Measurements from ENCODE around the gene ZNF23. TPM values are rescaled to one million over a fixed set of nuclear protein-coding genes. Genes with fewer than 3 reads are reported as not detected.

The ZNF23 gene
- total RNA-seq, 1 donor from 2014 or later: 0.43 TPM

DNA sequence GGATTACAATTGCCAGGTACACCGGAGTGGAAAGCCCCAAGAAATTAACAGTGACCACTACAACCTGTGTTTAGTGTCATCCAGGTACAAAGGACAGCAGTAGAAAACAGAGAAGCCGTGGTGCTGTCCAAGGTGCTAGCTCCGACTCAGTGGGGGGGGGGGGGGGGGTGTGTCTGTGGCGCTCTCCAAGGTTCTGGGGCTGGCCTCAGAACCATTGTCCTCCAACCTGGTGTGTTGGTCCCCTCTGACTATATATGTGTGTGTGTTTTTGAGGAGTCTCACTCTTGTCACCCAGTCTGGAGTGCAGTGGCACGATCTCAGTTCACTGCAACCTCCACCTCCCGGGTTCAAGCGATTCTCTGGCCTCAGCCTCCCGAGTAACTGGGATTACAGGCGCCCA is 5.8 kb upstream of the ZNF23 start:
- H3K4me3 ChIP-seq: no peak overlapping the region
- no peaks in the 10 kb centered on the region for H3K27me3 ChIP-seq
- DNase-seq (ENCODE audit: low spot score in 2 of 2): no peak
- no peaks in the 10 kb centered on the region for H3K4me1 ChIP-seq
- no peak overlapping the region for H3K27ac ChIP-seq
- TF ChIP-seq, protein P1, sequence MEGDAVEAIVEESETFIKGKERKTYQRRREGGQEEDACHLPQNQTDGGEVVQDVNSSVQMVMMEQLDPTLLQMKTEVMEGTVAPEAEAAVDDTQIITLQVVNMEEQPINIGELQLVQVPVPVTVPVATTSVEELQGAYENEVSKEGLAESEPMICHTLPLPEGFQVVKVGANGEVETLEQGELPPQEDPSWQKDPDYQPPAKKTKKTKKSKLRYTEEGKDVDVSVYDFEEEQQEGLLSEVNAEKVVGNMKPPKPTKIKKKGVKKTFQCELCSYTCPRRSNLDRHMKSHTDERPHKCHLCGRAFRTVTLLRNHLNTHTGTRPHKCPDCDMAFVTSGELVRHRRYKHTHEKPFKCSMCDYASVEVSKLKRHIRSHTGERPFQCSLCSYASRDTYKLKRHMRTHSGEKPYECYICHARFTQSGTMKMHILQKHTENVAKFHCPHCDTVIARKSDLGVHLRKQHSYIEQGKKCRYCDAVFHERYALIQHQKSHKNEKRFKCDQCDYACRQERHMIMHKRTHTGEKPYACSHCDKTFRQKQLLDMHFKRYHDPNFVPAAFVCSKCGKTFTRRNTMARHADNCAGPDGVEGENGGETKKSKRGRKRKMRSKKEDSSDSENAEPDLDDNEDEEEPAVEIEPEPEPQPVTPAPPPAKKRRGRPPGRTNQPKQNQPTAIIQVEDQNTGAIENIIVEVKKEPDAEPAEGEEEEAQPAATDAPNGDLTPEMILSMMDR (IDR thresholded peaks at IDR 0.05): no peak
- no peaks in the 10 kb centered on the region for H3K9me3 ChIP-seq
- peaks cover 0 to 3% of the 10 kb centered on the region in 2 donors for H3K36me3 ChIP-seq
- intact Hi-C loops (cut with DNase I): loop anchor here (10.0 kb wide), 1 partner anchor 663 kb away; the partner anchor contains the start of gene VAC14

DNA sequence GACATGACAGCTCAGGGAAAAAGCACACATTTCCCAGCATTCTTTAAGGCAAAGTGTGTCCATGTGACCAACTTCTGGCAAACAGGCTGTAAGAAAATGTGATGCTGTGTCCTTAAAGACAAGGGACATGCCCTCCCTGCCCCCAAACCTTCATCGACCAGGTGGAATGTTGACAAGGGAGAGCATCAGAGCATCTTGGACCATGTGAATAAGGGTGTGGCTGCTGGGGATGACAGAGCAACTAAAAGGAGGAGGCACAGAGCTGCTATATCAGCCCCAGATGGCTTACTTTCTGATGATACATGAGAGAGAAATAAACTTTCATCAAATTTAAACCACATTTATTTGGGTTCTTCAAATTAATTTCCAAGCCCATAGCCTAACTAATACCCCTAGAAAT is 2.2 kb upstream of the ZNF23 start:
- TF ChIP-seq, protein P1 (IDR thresholded peaks at IDR 0.05): no peak
- intact Hi-C loops (cut with DNase I): loop anchor here (10.0 kb wide), 1 partner anchor 659 kb away; the partner anchor contains the start of gene VAC14
- H3K9me3 ChIP-seq: no peaks in the 10 kb centered on the region
- H3K36me3 ChIP-seq: no peaks in the 10 kb centered on the region
- DNase-seq (ENCODE audit: low spot score in 2 of 2): no peak
- H3K4me3 ChIP-seq: no peak overlapping the region
- H3K27ac ChIP-seq: no peak overlapping the region
- H3K27me3 ChIP-seq: no peaks in the 10 kb centered on the region
- H3K4me1 ChIP-seq: peaks cover 0 to 9% of the 10 kb centered on the region in 2 donors

DNA sequence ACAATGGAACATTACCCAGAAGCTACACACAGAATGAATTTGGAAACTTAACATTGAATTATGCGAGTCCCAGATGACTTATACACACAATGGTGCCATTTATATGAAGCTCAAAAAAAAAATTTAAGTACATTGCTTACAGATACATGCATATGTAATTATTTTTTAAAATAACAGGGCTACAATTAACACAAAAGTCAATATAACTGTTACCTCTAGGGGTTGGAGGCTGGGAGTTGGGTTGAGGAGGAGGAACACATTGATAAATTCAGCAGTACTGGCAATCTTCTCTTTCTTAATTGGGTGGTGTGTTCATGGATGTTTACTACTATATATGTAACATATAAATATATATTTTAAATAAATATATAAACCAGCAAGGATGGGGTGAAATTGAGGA is 1.1 kb downstream of the ZNF23 start:
- Histone ChIP-seq H3K4me1 (peaks cover 0 to 9% of the 10 kb centered on the region in 2 donors), H3K9me3 (no peaks in the 10 kb centered on the region), H3K36me3 (peaks cover 7 to 9% of the 10 kb centered on the region in 2 donors), H3K4me3 (peak overlapping the region in 1 of 2 donors; percentile 96), H3K27me3 (no peaks in the 10 kb centered on the region), H3K27ac (no peak overlapping the region)
- intact Hi-C loops (cut with DNase I): loop anchor here (10.0 kb wide), 1 partner anchor 656 kb away; the partner anchor contains the start of gene VAC14
- DNase-seq (ENCODE audit: low spot score in 2 of 2): no peak
- TF ChIP-seq, protein P1 (IDR thresholded peaks at IDR 0.05): no peak

DNA sequence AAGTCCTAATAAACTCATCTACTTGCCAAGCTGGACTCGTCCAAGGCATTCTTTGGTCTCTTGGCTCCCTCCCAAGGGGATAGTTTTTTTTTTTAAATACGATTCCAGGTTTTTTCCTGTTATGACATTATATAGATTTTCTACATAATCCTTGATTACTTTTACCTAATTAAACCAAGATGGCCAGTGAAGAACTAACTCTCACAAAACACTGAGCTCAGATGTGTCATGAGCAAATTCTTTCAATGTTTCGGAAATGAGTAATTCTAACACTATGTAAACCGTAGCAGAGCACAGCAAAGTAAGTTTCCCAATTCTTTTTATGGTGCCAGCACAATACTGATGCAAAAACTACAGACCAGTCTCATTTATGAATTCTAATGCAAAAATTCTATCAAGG is 1.8 kb downstream of the ZNF23 start:
- no peak overlapping the region for H3K27ac ChIP-seq

DNA sequence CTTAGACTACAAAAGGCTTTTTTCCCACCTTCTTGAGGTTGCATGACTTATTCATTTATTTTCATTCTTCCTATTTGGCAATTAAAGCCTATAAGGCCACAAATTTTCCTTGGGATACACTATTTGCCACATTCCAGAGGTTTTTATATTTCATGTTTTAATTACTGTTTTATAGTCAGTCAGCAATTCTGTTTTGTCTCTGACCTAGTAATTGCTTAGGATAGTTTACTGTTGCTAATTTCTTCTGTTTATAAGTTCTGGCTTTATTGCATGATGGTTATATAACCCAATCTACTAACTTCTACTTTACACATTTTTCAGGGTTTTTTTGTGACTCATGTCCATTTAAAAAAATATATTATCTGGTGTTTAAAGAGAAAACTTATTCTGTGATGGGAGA is 2.5 kb downstream of the ZNF23 start:
- Histone ChIP-seq H3K36me3 (peaks cover 21 to 24% of the 10 kb centered on the region in 2 donors), H3K9me3 (no peaks in the 10 kb centered on the region), H3K4me3 (no peak overlapping the region), H3K27ac (no peak overlapping the region), H3K27me3 (no peaks in the 10 kb centered on the region), H3K4me1 (peaks cover 0 to 9% of the 10 kb centered on the region in 2 donors)
- TF ChIP-seq, protein P1 (IDR thresholded peaks at IDR 0.05): no peak
- intact Hi-C loops (cut with DNase I): no loop called here
- DNase-seq (ENCODE audit: low spot score in 2 of 2): no peak

More for the DNA sequence above, 1.8 kb downstream of the ZNF23 start:
- Histone ChIP-seq H3K36me3 (peaks cover 14 to 16% of the 10 kb centered on the region in 2 donors), H3K4me1 (peaks cover 0 to 9% of the 10 kb centered on the region in 2 donors), H3K9me3 (no peaks in the 10 kb centered on the region), H3K27me3 (no peaks in the 10 kb centered on the region), H3K4me3 (no peak overlapping the region)
- intact Hi-C loops (cut with DNase I): loop anchor here (10.0 kb wide), 1 partner anchor 655 kb away; the partner anchor contains the start of gene VAC14
- no peak for DNase-seq (ENCODE audit: low spot score in 2 of 2)
- TF ChIP-seq, protein P1 (IDR thresholded peaks at IDR 0.05): no peak
